ENCODE data around the gene CYFIP2.

Gene CYFIP2

GRCh38 chr5:157370967-157371366 lies 105.0 kb downstream of the CYFIP2 start:
- Histone ChIP-seq H3K4me2 (ENCODE audit: low read length) (no peak overlapping the region), H3K4me3 (ENCODE audit: low read length) (no peak overlapping the region), H3K9ac (ENCODE audit: low read depth, low read length) (no peak overlapping the region), H3K36me3 (ENCODE audit: insufficient read depth, low read length) (no peaks in the 10 kb centered on the region), H3K4me1 (ENCODE audit: control insufficient read depth, insufficient read depth, low read length) (peaks cover 29% of the 10 kb centered on the region), H3K27me3 (ENCODE audit: control insufficient read depth, insufficient read depth, low read length) (no peaks in the 10 kb centered on the region), H3K9me3 (replicated peaks; ENCODE audit: low read length) (no peaks in the 10 kb centered on the region)

GRCh38 chr5:157371655-157372471 lies 105.9 kb downstream of the CYFIP2 start:
- Histone ChIP-seq H3K4me2 (ENCODE audit: low read length) (peak overlapping the region; percentile 26), H3K4me3 (ENCODE audit: low read length) (no peak overlapping the region), H3K27me3 (ENCODE audit: control insufficient read depth, insufficient read depth, low read length) (no peaks in the 10 kb centered on the region), H3K4me1 (ENCODE audit: control insufficient read depth, insufficient read depth, low read length) (peaks cover 28% of the 10 kb centered on the region), H3K9me3 (replicated peaks; ENCODE audit: low read length) (no peaks in the 10 kb centered on the region), H3K9ac (ENCODE audit: low read depth, low read length) (no peak overlapping the region), H3K36me3 (ENCODE audit: insufficient read depth, low read length) (no peaks in the 10 kb centered on the region)

GRCh38 chr5:157372472-157372822 lies 106.5 kb downstream of the CYFIP2 start:
- Histone ChIP-seq H3K9me3 (replicated peaks; ENCODE audit: low read length) (no peaks in the 10 kb centered on the region), H3K27me3 (ENCODE audit: control insufficient read depth, insufficient read depth, low read length) (no peaks in the 10 kb centered on the region), H3K36me3 (ENCODE audit: insufficient read depth, low read length) (no peaks in the 10 kb centered on the region), H3K4me1 (ENCODE audit: control insufficient read depth, insufficient read depth, low read length) (peaks cover 25% of the 10 kb centered on the region), H3K4me2 (ENCODE audit: low read length) (peak overlapping the region; percentile 26), H3K9ac (ENCODE audit: low read depth, low read length) (no peak overlapping the region), H3K4me3 (ENCODE audit: low read length) (no peak overlapping the region)

GRCh38 chr5:157378509-157378908 lies 112.6 kb downstream of the CYFIP2 start:
- Histone ChIP-seq H3K36me3 (ENCODE audit: insufficient read depth, low read length) (no peaks in the 10 kb centered on the region), H3K4me1 (ENCODE audit: control insufficient read depth, insufficient read depth, low read length) (peaks cover 5% of the 10 kb centered on the region), H3K4me3 (ENCODE audit: low read length) (no peak overlapping the region), H3K9me3 (replicated peaks; ENCODE audit: low read length) (no peaks in the 10 kb centered on the region), H3K4me2 (ENCODE audit: low read length) (no peak overlapping the region), H3K9ac (ENCODE audit: low read depth, low read length) (no peak overlapping the region), H3K27me3 (ENCODE audit: control insufficient read depth, insufficient read depth, low read length) (no peaks in the 10 kb centered on the region)

GRCh38 chr5:157379983-157380382 lies 114.1 kb downstream of the CYFIP2 start:
- Histone ChIP-seq H3K9ac (ENCODE audit: low read depth, low read length) (no peak overlapping the region), H3K4me2 (ENCODE audit: low read length) (no peak overlapping the region), H3K4me1 (ENCODE audit: control insufficient read depth, insufficient read depth, low read length) (peaks cover 16% of the 10 kb centered on the region), H3K4me3 (ENCODE audit: low read length) (no peak overlapping the region), H3K36me3 (ENCODE audit: insufficient read depth, low read length) (no peaks in the 10 kb centered on the region), H3K27me3 (ENCODE audit: control insufficient read depth, insufficient read depth, low read length) (no peaks in the 10 kb centered on the region), H3K9me3 (replicated peaks; ENCODE audit: low read length) (no peaks in the 10 kb centered on the region)

GRCh38 chr5:157381746-157382145 lies 115.8 kb downstream of the CYFIP2 start:
- no peak overlapping the region for H3K4me3 ChIP-seq (ENCODE audit: low read length)
- no peak overlapping the region for H3K4me2 ChIP-seq (ENCODE audit: low read length)
- no peaks in the 10 kb centered on the region for H3K36me3 ChIP-seq (ENCODE audit: insufficient read depth, low read length)
- H3K9ac ChIP-seq (ENCODE audit: low read depth, low read length), result no peak overlapping the region
- H3K27me3 ChIP-seq (ENCODE audit: control insufficient read depth, insufficient read depth, low read length), result no peaks in the 10 kb centered on the region
- no peaks in the 10 kb centered on the region for H3K9me3 ChIP-seq (replicated peaks; ENCODE audit: low read length)
- H3K4me1 ChIP-seq (ENCODE audit: control insufficient read depth, insufficient read depth, low read length), result peaks cover 31% of the 10 kb centered on the region

- H3K36me3 ChIP-seq (ENCODE audit: insufficient read depth, low read length), result no peaks in the 10 kb centered on the region
Measured at GRCh38 chr5:157382996-157383800, 117.3 kb downstream of the CYFIP2 start.

GRCh38 chr5:157384971-157385709 lies 119.2 kb downstream of the CYFIP2 start:
- H3K27me3 ChIP-seq (ENCODE audit: control insufficient read depth, insufficient read depth, low read length), result no peaks in the 10 kb centered on the region
- H3K4me1 ChIP-seq (ENCODE audit: control insufficient read depth, insufficient read depth, low read length), result peaks cover 56% of the 10 kb centered on the region

More at GRCh38 chr5:157382996-157383800, 117.3 kb downstream of the CYFIP2 start:
- no peaks in the 10 kb centered on the region for H3K27me3 ChIP-seq (ENCODE audit: control insufficient read depth, insufficient read depth, low read length)
- H3K9ac ChIP-seq (ENCODE audit: low read depth, low read length), result no peak overlapping the region
- no peak overlapping the region for H3K4me2 ChIP-seq (ENCODE audit: low read length)
- no peak overlapping the region for H3K4me3 ChIP-seq (ENCODE audit: low read length)
- peaks cover 45% of the 10 kb centered on the region for H3K4me1 ChIP-seq (ENCODE audit: control insufficient read depth, insufficient read depth, low read length)
- H3K9me3 ChIP-seq (replicated peaks; ENCODE audit: low read length), result no peaks in the 10 kb centered on the region

GRCh38 chr5:157387041-157387563 lies 121.2 kb downstream of the CYFIP2 start:
- no peaks in the 10 kb centered on the region for H3K36me3 ChIP-seq (ENCODE audit: insufficient read depth, low read length)
- peak overlapping the region; percentile 68 for H3K9ac ChIP-seq (ENCODE audit: low read depth, low read length)
- H3K27me3 ChIP-seq (ENCODE audit: control insufficient read depth, insufficient read depth, low read length), result no peaks in the 10 kb centered on the region

More at GRCh38 chr5:157384971-157385709, 119.2 kb downstream of the CYFIP2 start:
- Histone ChIP-seq H3K4me2 (ENCODE audit: low read length) (peak overlapping the region; percentile 66), H3K36me3 (ENCODE audit: insufficient read depth, low read length) (no peaks in the 10 kb centered on the region), H3K9me3 (replicated peaks; ENCODE audit: low read length) (no peaks in the 10 kb centered on the region), H3K9ac (ENCODE audit: low read depth, low read length) (peak overlapping the region; percentile 68), H3K4me3 (ENCODE audit: low read length) (peak overlapping the region; percentile 6)

GRCh38 chr5:157387683-157388093 lies 121.8 kb downstream of the CYFIP2 start:
- Histone ChIP-seq H3K36me3 (ENCODE audit: insufficient read depth, low read length) (no peaks in the 10 kb centered on the region), H3K9ac (ENCODE audit: low read depth, low read length) (peak overlapping the region; percentile 68), H3K4me2 (ENCODE audit: low read length) (peak overlapping the region; percentile 37), H3K9me3 (replicated peaks; ENCODE audit: low read length) (no peaks in the 10 kb centered on the region), H3K4me1 (ENCODE audit: control insufficient read depth, insufficient read depth, low read length) (peaks cover 67% of the 10 kb centered on the region), H3K4me3 (ENCODE audit: low read length) (no peak overlapping the region), H3K27me3 (ENCODE audit: control insufficient read depth, insufficient read depth, low read length) (no peaks in the 10 kb centered on the region)

More at GRCh38 chr5:157387041-157387563, 121.2 kb downstream of the CYFIP2 start:
- Histone ChIP-seq H3K4me3 (ENCODE audit: low read length) (no peak overlapping the region), H3K4me1 (ENCODE audit: control insufficient read depth, insufficient read depth, low read length) (peaks cover 67% of the 10 kb centered on the region), H3K9me3 (replicated peaks; ENCODE audit: low read length) (no peaks in the 10 kb centered on the region), H3K4me2 (ENCODE audit: low read length) (peak overlapping the region; percentile 37)

Measured in skeletal muscle satellite cell (primary cell).